ENCODE data around the gene TNNI3K.

The TNNI3K gene

GRCh38 chr1:74406759-74407158 is 171.6 kb downstream of the TNNI3K start:
- H3K4me1 ChIP-seq: no peaks in the 10 kb centered on the region
- no peak for DNase-seq
- no peaks in the 10 kb centered on the region for H3K27me3 ChIP-seq
- no peak overlapping the region for H3K4me3 ChIP-seq
- TF ChIP-seq CTCF (IDR thresholded peaks at IDR 0.05): no peak
- no peaks in the 10 kb centered on the region for H3K9me3 ChIP-seq
- H3K36me3 ChIP-seq: no peaks in the 10 kb centered on the region
- no peak overlapping the region for H3K27ac ChIP-seq
- intact Hi-C loops (cut with DNase I; ENCODE audit: low total_unique reads): no loop called here

GRCh38 chr1:74407902-74408301 is 172.7 kb downstream of the TNNI3K start:
- Histone ChIP-seq H3K27ac (no peak overlapping the region), H3K4me1 (no peaks in the 10 kb centered on the region), H3K4me3 (no peak overlapping the region), H3K27me3 (no peaks in the 10 kb centered on the region), H3K36me3 (no peaks in the 10 kb centered on the region), H3K9me3 (no peaks in the 10 kb centered on the region)
- no peak for TF ChIP-seq CTCF (IDR thresholded peaks at IDR 0.05)
- intact Hi-C loops (cut with DNase I; ENCODE audit: low total_unique reads): no loop called here
- no peak for DNase-seq

DNA sequence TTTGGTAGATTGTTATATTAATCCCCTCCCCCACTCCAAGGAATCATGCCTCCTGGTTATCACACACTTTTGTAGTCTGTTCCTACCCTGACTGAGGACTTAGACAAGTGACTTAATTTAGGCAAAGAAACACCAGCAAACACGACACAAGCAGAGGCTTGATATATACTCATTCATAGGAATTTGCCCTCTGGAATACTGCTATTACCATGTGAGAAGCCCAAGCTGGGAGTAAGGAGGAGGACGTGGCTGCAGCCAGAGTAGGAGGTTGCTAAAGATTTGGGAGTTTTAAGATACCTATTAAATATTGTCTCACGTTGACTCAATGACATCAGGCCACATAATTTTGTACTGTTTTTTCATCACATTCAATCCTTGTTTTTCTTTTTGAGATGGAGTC is 177.1 kb downstream of the TNNI3K start:
- Histone ChIP-seq H3K27me3 (no peaks in the 10 kb centered on the region), H3K4me1 (no peaks in the 10 kb centered on the region), H3K4me3 (no peak overlapping the region), H3K36me3 (no peaks in the 10 kb centered on the region), H3K9me3 (no peaks in the 10 kb centered on the region), H3K27ac (no peak overlapping the region)
- TF ChIP-seq CTCF (IDR thresholded peaks at IDR 0.05): no peak
- intact Hi-C loops (cut with DNase I; ENCODE audit: low total_unique reads): no loop called here
- DNase-seq: no peak

- no peaks in the 10 kb centered on the region for H3K4me1 ChIP-seq
- no peak for DNase-seq
- no peak overlapping the region for H3K4me3 ChIP-seq
- no peaks in the 10 kb centered on the region for H3K36me3 ChIP-seq
- H3K27ac ChIP-seq: no peak overlapping the region
- H3K9me3 ChIP-seq: no peaks in the 10 kb centered on the region
- intact Hi-C loops (cut with DNase I; ENCODE audit: low total_unique reads): no loop called here
- H3K27me3 ChIP-seq: no peaks in the 10 kb centered on the region
- TF ChIP-seq CTCF (IDR thresholded peaks at IDR 0.05): no peak
Measured at GRCh38 chr1:74415935-74416334, 180.7 kb downstream of the TNNI3K start.

GRCh38 chr1:74419611-74420010 is 184.4 kb downstream of the TNNI3K start:
- intact Hi-C loops (cut with DNase I; ENCODE audit: low total_unique reads): no loop called here
- H3K36me3 ChIP-seq: no peaks in the 10 kb centered on the region
- H3K27me3 ChIP-seq: no peaks in the 10 kb centered on the region
- no peak overlapping the region for H3K4me3 ChIP-seq
- DNase-seq: no peak
- no peaks in the 10 kb centered on the region for H3K4me1 ChIP-seq
- no peak for TF ChIP-seq CTCF (IDR thresholded peaks at IDR 0.05)
- no peak overlapping the region for H3K27ac ChIP-seq
- H3K9me3 ChIP-seq: no peaks in the 10 kb centered on the region

DNA sequence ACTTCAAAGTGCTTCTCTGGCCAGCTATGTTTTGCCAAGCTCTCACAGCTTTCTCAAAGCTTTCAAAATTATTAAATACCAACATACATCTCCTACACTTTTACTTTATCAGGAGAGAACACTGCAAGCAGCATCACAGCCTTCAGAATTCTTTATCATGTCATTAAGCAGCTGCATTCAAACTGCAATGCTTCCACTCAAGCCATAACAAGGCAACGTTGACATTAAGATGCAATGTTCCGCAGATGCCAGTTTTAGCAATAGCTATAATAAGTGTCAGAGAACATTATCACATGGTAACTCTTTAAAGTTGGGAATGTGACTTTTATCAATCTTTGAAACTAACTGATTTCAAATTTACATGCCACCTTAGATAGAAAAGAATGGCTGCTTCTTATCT is 185.3 kb downstream of the TNNI3K start:
- no peak for TF ChIP-seq CTCF (IDR thresholded peaks at IDR 0.05)
- H3K27ac ChIP-seq: no peak overlapping the region
- no peaks in the 10 kb centered on the region for H3K36me3 ChIP-seq
- no peaks in the 10 kb centered on the region for H3K9me3 ChIP-seq
- no peaks in the 10 kb centered on the region for H3K27me3 ChIP-seq
- no peak for DNase-seq
- H3K4me1 ChIP-seq: peaks cover 0 to 4% (median 0%) of the 10 kb centered on the region in 4 donors
- no peak overlapping the region for H3K4me3 ChIP-seq
- intact Hi-C loops (cut with DNase I; ENCODE audit: low total_unique reads): no loop called here

All from tibial artery (tissue), 4 donors.